Liver (tissue), 9 donors: ENCODE results near the gene USH2A. TPM values are rescaled to one million over a fixed set of nuclear protein-coding genes. Genes with fewer than 3 reads are reported as not detected.

Experiments
- DNase-seq: peaks from one replicate; pipeline ENCODE4 v3.0.0-alpha.2; 2017; ENCODE audit warnings: low spot score
- H3K27ac ChIP-seq, 2 donors: one replicate each; pipeline ENCODE4 v1.7.0; 2013; ENCODE audit warnings: inconsistent platforms in 2 of 2, low read length in 2 of 2, control low read depth in 1 of 2, low read depth in 1 of 2, mild to moderate bottlenecking in 1 of 2
- H3K27me3 ChIP-seq, 4 donors: one replicate each; pipeline versions ENCODE4 v1.6.1 to v1.7.0; 2013; ENCODE audit warnings: low read length in 3 of 4, inconsistent platforms in 1 of 4, mild to moderate bottlenecking in 1 of 4, moderate library complexity in 1 of 4; ENCODE audit not compliant: control insufficient read depth in 4 of 4, insufficient read depth in 4 of 4
- H3K36me3 ChIP-seq, 4 donors: one replicate each; pipeline versions ENCODE4 v1.6.1 to v1.7.0; 2013; ENCODE audit warnings: low read length in 3 of 4, mild to moderate bottlenecking in 3 of 4, low read depth in 1 of 4, moderate library complexity in 1 of 4; ENCODE audit not compliant: control insufficient read depth in 4 of 4, insufficient read depth in 3 of 4
- H3K4me1 ChIP-seq, 4 donors: one replicate each; pipeline versions ENCODE4 v1.6.1 to v1.7.0; 2013; ENCODE audit warnings: low read length in 3 of 4, mild to moderate bottlenecking in 3 of 4, moderate library complexity in 1 of 4; ENCODE audit not compliant: control insufficient read depth in 4 of 4, insufficient read depth in 4 of 4
- H3K4me3 ChIP-seq, 3 donors: one replicate each; pipeline versions ENCODE4 v1.6.1 to v1.7.0; 2013; ENCODE audit warnings: low read length in 3 of 3, control low read depth in 1 of 3, low read depth in 1 of 3, mild to moderate bottlenecking in 1 of 3
- H3K9ac ChIP-seq, 2 donors: one replicate each; pipeline ENCODE4 v1.7.0; 2013; ENCODE audit warnings: low read length in 2 of 2, mild to moderate bottlenecking in 2 of 2, moderate library complexity in 2 of 2, control low read depth in 1 of 2, low read depth in 1 of 2
- H3K9me3 ChIP-seq, 4 donors: one replicate each; pipeline versions ENCODE4 v1.6.1 to v1.7.0; 2013; ENCODE audit warnings: low read length in 3 of 4; ENCODE audit not compliant: control insufficient read depth in 4 of 4
- EGR1 ChIP-seq, 2 donors: IDR thresholded peaks; 2 replicates each; pipeline ENCODE4 v1.6.1; 2016 to 2018; ENCODE audit warnings: antibody characterized with exemption in 2 of 2, low read depth in 2 of 2
- FOXA2 ChIP-seq: IDR thresholded peaks from 2 replicates; pipeline ENCODE4 v1.6.1; 2016; ENCODE audit warnings: antibody characterized with exemption
- HNF4A ChIP-seq, 2 donors: conservative IDR thresholded peaks; 2 replicates each; pipeline ENCODE4 v1.6.1; 2016; ENCODE audit warnings: antibody characterized with exemption in 2 of 2, mild to moderate bottlenecking in 2 of 2
- HNF4G ChIP-seq: IDR thresholded peaks from 2 replicates; pipeline ENCODE4 v1.6.1; 2016; ENCODE audit warnings: antibody characterized with exemption
- JUND ChIP-seq, 2 donors: IDR thresholded peaks; 2 replicates each; pipeline ENCODE4 v1.6.1; 2016; ENCODE audit warnings: antibody characterized with exemption in 2 of 2
- NR2F2 ChIP-seq: IDR thresholded peaks from 2 replicates; pipeline ENCODE4 v1.6.1; 2016; ENCODE audit warnings: antibody characterized with exemption
- RAD21 ChIP-seq, 2 donors: IDR thresholded peaks; 2 replicates each; pipeline ENCODE4 v1.6.1; 2016; ENCODE audit warnings: antibody characterized with exemption in 2 of 2, mild to moderate bottlenecking in 2 of 2
- RXRA ChIP-seq, 2 donors: IDR thresholded peaks; 2 replicates each; pipeline ENCODE4 v1.6.1; 2017 to 2018; ENCODE audit warnings: antibody characterized with exemption in 2 of 2, mild to moderate bottlenecking in 1 of 2
- SP1 ChIP-seq: IDR thresholded peaks from 2 replicates; pipeline ENCODE4 v1.6.1; 2018; ENCODE audit warnings: antibody characterized with exemption, mild to moderate bottlenecking
- YY1 ChIP-seq: IDR thresholded peaks from 2 replicates; pipeline ENCODE4 v1.6.1; 2016; ENCODE audit warnings: antibody characterized with exemption, mild to moderate bottlenecking
- WGBS: extraction: QIAGEN DNeasy Blood & Tissue Kit; methylation state at CpG from one replicate; pipeline ENCODE4 v1.1.7; 2013; 5-methylcytosine and 5-hydroxymethylcytosine counted together
- polyA plus RNA-seq, 2 donors: library from polyadenylated mRNA; stranded (reverse) in 1 of 2; unstranded in 1 of 2; fragments of 200-250 nt in 1 of 2; fragments of >200 nt in 1 of 2; fragmentation: Nextera tagmentation in 1 of 2; extraction: Ambion mirVana in 1 of 2; gene quantifications; one replicate each; pipeline versions ENCODE4 v1.2.1 to v1.2.3, GENCODE V29; 2013 to 2015
- total RNA-seq, 2 donors: library from RNA; depleted of rRNA; stranded (reverse); fragments of >200 nt; gene quantifications; one replicate each; pipeline ENCODE4 v1.2.3, GENCODE V29; 2014
- TF ChIP-seq, protein P1 (sequence below): fragments of 150-350 bp; IDR thresholded peaks from 2 replicates; pipeline ENCODE4 v1.5.1; 2017; ENCODE audit warnings: improper control_type of control experiment, low read depth, low read length; ENCODE audit not compliant: missing input control
- TF ChIP-seq, protein P2 (sequence below): IDR thresholded peaks from 2 replicates; pipeline ENCODE4 v1.6.1; 2016; ENCODE audit warnings: antibody characterized with exemption
- TF ChIP-seq, protein P3 (sequence below): IDR thresholded peaks from 2 replicates; pipeline ENCODE4 v1.6.1; 2016; ENCODE audit warnings: antibody characterized with exemption
- donor health status: healthy.
- donor health status: healthy.
- donor health status: healthy.
- donor health status: healthy.
- donor health status: healthy.

Gene USH2A
- total and polyA plus RNA-seq, 4 donors: 0.14 to 1.0 (median 0.31) TPM

DNA sequence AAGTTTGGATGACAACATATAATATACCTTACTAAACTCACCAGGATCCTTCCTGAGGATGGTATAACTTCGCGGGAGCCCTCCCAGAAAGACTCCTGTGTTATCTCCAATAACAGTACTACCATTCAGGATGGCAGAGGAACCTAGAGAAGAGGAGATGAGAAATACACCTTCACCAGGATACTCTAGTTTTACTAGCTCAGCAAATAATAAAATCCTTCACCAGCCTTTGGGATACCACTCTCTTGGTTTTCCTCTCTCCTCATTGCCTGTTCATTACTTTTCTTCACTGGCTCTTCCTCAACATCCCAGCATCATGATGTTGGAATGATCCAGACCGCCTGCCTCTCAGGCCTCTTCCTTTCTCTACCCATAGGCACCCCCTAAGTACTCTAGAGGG lies 336.6 kb downstream of the USH2A start:
- Histone ChIP-seq H3K9ac (no peak overlapping the region), H3K9me3 (no peaks in the 10 kb centered on the region), H3K4me1 (peaks cover 0 to 3% (median under 1%) of the 10 kb centered on the region in 4 donors), H3K27ac (no peak overlapping the region), H3K4me3 (no peak overlapping the region), H3K27me3 (no peaks in the 10 kb centered on the region), H3K36me3 (no peaks in the 10 kb centered on the region)
- no peak for DNase-seq
- TF ChIP-seq RXRA (IDR thresholded peaks at IDR 0.05): no peak
- TF ChIP-seq FOXA2: no peak
- TF ChIP-seq, protein P1, sequence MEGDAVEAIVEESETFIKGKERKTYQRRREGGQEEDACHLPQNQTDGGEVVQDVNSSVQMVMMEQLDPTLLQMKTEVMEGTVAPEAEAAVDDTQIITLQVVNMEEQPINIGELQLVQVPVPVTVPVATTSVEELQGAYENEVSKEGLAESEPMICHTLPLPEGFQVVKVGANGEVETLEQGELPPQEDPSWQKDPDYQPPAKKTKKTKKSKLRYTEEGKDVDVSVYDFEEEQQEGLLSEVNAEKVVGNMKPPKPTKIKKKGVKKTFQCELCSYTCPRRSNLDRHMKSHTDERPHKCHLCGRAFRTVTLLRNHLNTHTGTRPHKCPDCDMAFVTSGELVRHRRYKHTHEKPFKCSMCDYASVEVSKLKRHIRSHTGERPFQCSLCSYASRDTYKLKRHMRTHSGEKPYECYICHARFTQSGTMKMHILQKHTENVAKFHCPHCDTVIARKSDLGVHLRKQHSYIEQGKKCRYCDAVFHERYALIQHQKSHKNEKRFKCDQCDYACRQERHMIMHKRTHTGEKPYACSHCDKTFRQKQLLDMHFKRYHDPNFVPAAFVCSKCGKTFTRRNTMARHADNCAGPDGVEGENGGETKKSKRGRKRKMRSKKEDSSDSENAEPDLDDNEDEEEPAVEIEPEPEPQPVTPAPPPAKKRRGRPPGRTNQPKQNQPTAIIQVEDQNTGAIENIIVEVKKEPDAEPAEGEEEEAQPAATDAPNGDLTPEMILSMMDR: no peak
- TF ChIP-seq HNF4G: no peak
- TF ChIP-seq YY1: no peak
- TF ChIP-seq NR2F2: no peak
- no peak for TF ChIP-seq SP1
- TF ChIP-seq EGR1 (IDR thresholded peaks at IDR 0.05; ENCODE audit: low read depth in 2 of 2): no peak
- WGBS: 91% methylated on average over 3 of the region's 3 CpGs

DNA sequence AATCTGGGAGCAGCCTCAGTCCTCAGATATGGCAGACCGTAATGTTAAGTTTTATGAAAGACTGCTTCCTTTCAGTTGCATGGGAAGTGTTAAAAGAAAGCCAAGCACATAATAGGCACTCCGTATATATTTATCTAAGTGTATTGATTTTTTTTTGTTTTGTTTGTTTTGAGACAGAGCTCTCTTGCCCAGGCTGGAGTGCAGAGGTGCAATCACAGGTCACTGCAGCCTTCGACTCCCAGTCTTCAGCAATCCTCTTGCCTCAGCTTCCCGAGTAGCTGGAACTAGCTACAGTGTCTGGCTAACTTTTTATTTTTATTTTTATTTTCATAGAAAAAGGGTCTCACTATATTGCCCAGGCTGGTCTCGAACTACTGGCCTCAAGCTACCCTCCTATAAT lies 341.8 kb downstream of the USH2A start:
- Histone ChIP-seq H3K9ac (no peak overlapping the region), H3K4me3 (no peak overlapping the region), H3K27me3 (no peaks in the 10 kb centered on the region), H3K9me3 (no peaks in the 10 kb centered on the region), H3K27ac (no peak overlapping the region), H3K4me1 (peaks cover 0 to 10% (median 9%) of the 10 kb centered on the region in 4 donors), H3K36me3 (no peaks in the 10 kb centered on the region)
- TF ChIP-seq HNF4A (conservative IDR thresholded peaks at IDR 0.05) (peak; percentile 62 to 64), YY1 (peak; percentile 26), SP1 (peak; percentile 45), JUND (IDR thresholded peaks at IDR 0.05) (peak; percentile 39 to 48), RXRA (IDR thresholded peaks at IDR 0.05) (peak; percentile 61 to 75), RAD21 (IDR thresholded peaks at IDR 0.05) (no peak), NR2F2 (no peak)
- TF ChIP-seq, protein P2, sequence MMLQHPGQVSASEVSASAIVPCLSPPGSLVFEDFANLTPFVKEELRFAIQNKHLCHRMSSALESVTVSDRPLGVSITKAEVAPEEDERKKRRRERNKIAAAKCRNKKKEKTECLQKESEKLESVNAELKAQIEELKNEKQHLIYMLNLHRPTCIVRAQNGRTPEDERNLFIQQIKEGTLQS: peak; percentile 41
- WGBS: 28% methylated on average over 5 of the region's 5 CpGs
- no peak for DNase-seq

DNA sequence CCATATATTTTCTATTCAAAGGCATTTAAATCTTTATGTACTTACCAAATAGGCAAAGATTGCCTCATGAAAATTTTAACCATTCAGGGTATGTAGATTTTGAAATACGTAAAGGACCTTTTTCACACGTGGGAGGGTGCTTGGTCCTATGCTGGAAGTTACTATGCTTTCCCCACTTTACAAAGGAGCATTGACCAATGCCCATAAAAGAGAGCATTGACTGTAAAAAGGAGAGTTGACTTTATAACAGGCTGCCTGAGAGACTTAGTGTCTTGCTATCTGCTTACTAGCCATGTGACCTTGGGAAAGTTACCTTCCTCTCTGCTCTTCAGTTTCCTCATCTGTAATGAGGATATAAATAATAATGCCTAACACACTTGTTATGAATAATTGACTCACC lies 346.5 kb downstream of the USH2A start:
- TF ChIP-seq FOXA2 (no peak), HNF4G (no peak), SP1 (no peak)
- TF ChIP-seq, protein P1: no peak
- TF ChIP-seq, protein P3, sequence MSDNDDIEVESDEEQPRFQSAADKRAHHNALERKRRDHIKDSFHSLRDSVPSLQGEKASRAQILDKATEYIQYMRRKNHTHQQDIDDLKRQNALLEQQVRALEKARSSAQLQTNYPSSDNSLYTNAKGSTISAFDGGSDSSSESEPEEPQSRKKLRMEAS: no peak
- 69% methylated on average over 2 of the region's 2 CpGs for WGBS

More for the DNA sequence above, 346.5 kb downstream of the USH2A start:
- no peak overlapping the region for H3K9ac ChIP-seq
- no peaks in the 10 kb centered on the region for H3K27me3 ChIP-seq
- no peak overlapping the region for H3K4me3 ChIP-seq
- H3K36me3 ChIP-seq: no peaks in the 10 kb centered on the region
- H3K9me3 ChIP-seq: no peaks in the 10 kb centered on the region
- no peak for DNase-seq
- no peak overlapping the region for H3K27ac ChIP-seq
- peaks cover 0 to 9% (median 8%) of the 10 kb centered on the region in 4 donors for H3K4me1 ChIP-seq
